Endothelial cell of umbilical vein (primary cell): ENCODE measurements around the gene PSMB5. TPM values are rescaled to one million over a fixed set of nuclear protein-coding genes. Genes with fewer than 3 reads are reported as not detected.

Experiments
- BruUV-seq: library from RNA; stranded (reverse); fragments of 400-500 nt; replicated peaks from 2 replicates; lab custom pipeline; 2021; lab: Mats Ljungman, UMichigan
- CTCF ChIA-PET: fragments of 300-600, 350-600 bp; sonication (Branson Sonifier 250); formaldehyde crosslinking; loops from one replicate; lab custom pipeline; 2021; ENCODE audit warnings: antibody characterized with exemption, inconsistent platforms; lab: Charles Lee
- POLR2A ChIA-PET: fragments of 300-600, 350-600 bp; sonication (Branson Sonifier 250); formaldehyde crosslinking; loops from one replicate; lab custom pipeline; 2021; ENCODE audit warnings: antibody characterized with exemption, inconsistent platforms; lab: Charles Lee
- DNase-seq: peaks from one replicate; pipeline ENCODE4 v3.0.0-alpha.2; 2011; ENCODE audit warnings: low read depth, low spot score
- FAIRE-seq: peaks from 2 replicates; lab custom pipeline; 2011; peaks lifted over from hg19 to GRCh38; lab: Jason Lieb, UNC
- H2AFZ ChIP-seq: 2 replicates; pipeline ENCODE4 v1.6.0; 2012; ENCODE audit warnings: low read depth, low read length, control low read depth, inconsistent platforms
- H3K27ac ChIP-seq: 2 replicates; pipeline ENCODE4 v1.5.1; 2011; ENCODE audit warnings: low read depth, mild to moderate bottlenecking, control low read depth, low read length, moderate library complexity; ENCODE audit not compliant: insufficient read depth
- H3K27me3 ChIP-seq, 2 experiments: 2 replicates each; pipeline versions ENCODE4 v1.6.0 to v1.6.1; 2011; ENCODE audit warnings: low read length in 2 of 2, mixed read lengths in 1 of 2; ENCODE audit not compliant: control insufficient read depth in 2 of 2, insufficient read depth in 2 of 2
- H3K36me3 ChIP-seq, 2 experiments: 2 replicates in 1 of 2; 3 replicates in 1 of 2; pipeline ENCODE4 v1.5.1; 2011; ENCODE audit warnings: low read length in 2 of 2, mild to moderate bottlenecking in 1 of 2, moderate library complexity in 1 of 2; ENCODE audit not compliant: control insufficient read depth in 2 of 2, insufficient read depth in 2 of 2; ENCODE audit errors: extremely low read depth in 1 of 2
- H3K4me1 ChIP-seq: 3 replicates; pipeline ENCODE4 v1.5.1; 2011; ENCODE audit warnings: mild to moderate bottlenecking, low read length; ENCODE audit not compliant: control insufficient read depth, insufficient read depth; ENCODE audit errors: extremely low read depth
- H3K4me2 ChIP-seq: 2 replicates; pipeline ENCODE4 v1.6.1; 2011; ENCODE audit warnings: low read length, control low read depth, mixed read lengths; ENCODE audit not compliant: insufficient read depth
- H3K4me3 ChIP-seq, 3 experiments: fragments of 200-600 bp in 1 of 3; sonication (generic), shearing (Covaris generic) in 1 of 3; replicated peaks in 1 of 3; 2 replicates each; pipeline ENCODE4 v1.5.1; 2011 to 2016; ENCODE audit warnings: control low read depth in 3 of 3, low read length in 3 of 3, mild to moderate bottlenecking in 2 of 3, inconsistent platforms in 1 of 3, low read depth in 1 of 3, moderate library complexity in 1 of 3; ENCODE audit not compliant: insufficient read depth in 1 of 3
- H3K79me2 ChIP-seq: 2 replicates; pipeline ENCODE4 v1.6.0; 2012; ENCODE audit warnings: low read length, inconsistent platforms; ENCODE audit not compliant: control insufficient read depth, insufficient read depth
- H3K9ac ChIP-seq: replicated peaks from 2 replicates; pipeline ENCODE3; 2011; ENCODE audit warnings: low read length, control low read depth; ENCODE audit not compliant: insufficient read depth; ENCODE audit errors: extremely low read depth
- H3K9me1 ChIP-seq: replicated peaks from 3 replicates; pipeline ENCODE4 v1.6.0; 2011; ENCODE audit warnings: mild to moderate bottlenecking, low read length; ENCODE audit not compliant: control insufficient read depth, insufficient read depth; ENCODE audit errors: extremely low read depth
- H3K9me3 ChIP-seq: replicated peaks from 2 replicates; pipeline ENCODE4 v1.5.1; 2012; ENCODE audit warnings: low read length, inconsistent platforms; ENCODE audit not compliant: control insufficient read depth, insufficient read depth
- H4K20me1 ChIP-seq: replicated peaks from 2 replicates; pipeline ENCODE3; 2011; ENCODE audit warnings: mild to moderate bottlenecking, low read length; ENCODE audit not compliant: control insufficient read depth, insufficient read depth; ENCODE audit errors: extremely low read depth
- EZH2 ChIP-seq: IDR thresholded peaks from 2 replicates; pipeline ENCODE4 v1.6.1; 2012; ENCODE audit warnings: borderline replicate concordance, low read depth, mild to moderate bottlenecking, moderate library complexity, low read length, inconsistent platforms; ENCODE audit not compliant: severe bottlenecking
- FOS ChIP-seq: IDR thresholded peaks from 2 replicates; pipeline ENCODE4 v1.6.1; 2011; ENCODE audit warnings: mild to moderate bottlenecking, low read length, moderate library complexity, borderline replicate concordance; ENCODE audit not compliant: insufficient read depth
- GATA2 ChIP-seq: IDR thresholded peaks from 2 replicates; pipeline ENCODE4 v1.7.0; 2011; ENCODE audit warnings: low read depth, mild to moderate bottlenecking, moderate library complexity, mixed read lengths, low read length; ENCODE audit not compliant: insufficient read length, insufficient read depth
- JUN ChIP-seq: IDR thresholded peaks from 2 replicates; pipeline ENCODE4 v1.6.1; 2011; ENCODE audit warnings: borderline replicate concordance, low read depth; ENCODE audit not compliant: insufficient read length, insufficient read depth
- MYC ChIP-seq: IDR thresholded peaks from one replicate; pipeline ENCODE4 v1.6.1; 2011; ENCODE audit warnings: mild to moderate bottlenecking, low read depth, low read length
- POLR2A ChIP-seq: IDR thresholded peaks from 2 replicates; pipeline ENCODE4 v1.6.1; 2012; ENCODE audit warnings: low read depth, mild to moderate bottlenecking, control low read depth, low read length
- POLR2AphosphoS5 ChIP-seq: IDR thresholded peaks from 2 replicates; pipeline ENCODE4 v1.6.1; 2012; ENCODE audit warnings: low read depth, mild to moderate bottlenecking, control low read depth, low read length, moderate library complexity; ENCODE audit not compliant: insufficient read depth
- dilution Hi-C: fragments of 300-500 bp; cut with MboI; formaldehyde crosslinking; loops from one replicate; pipeline ENCODE4 v1.15.0; 2019; ENCODE audit warnings: low sequenced_read_pairs; ENCODE audit not compliant: extremely low pct_ligation_motif_present
- intact Hi-C: fragments of 100-400 bp; cut with micrococcal nuclease; formaldehyde crosslinking; loops from one replicate; pipeline ENCODE4 v1.10.0; 2022
- polyA plus RNA-seq, 4 experiments: library from polyadenylated mRNA; depleted of rRNA in 3 of 4; stranded (reverse) in 3 of 4; unstranded in 1 of 4; fragments of >200 nt; gene quantifications; 2 replicates each; pipeline versions ENCODE4 v1.2.1 to v1.2.3, GENCODE V29; 2011 to 2012; ENCODE audit warnings: missing spikeins in 1 of 4
- total RNA-seq: library from RNA; stranded (reverse); gene quantifications from 2 replicates; pipeline ENCODE4 v1.2.3, GENCODE V29; 2021
- TF ChIP-seq, protein P1 (sequence below), 2 donors: IDR thresholded peaks; 1 replicate in 1 of 2; 2 replicates in 1 of 2; pipeline ENCODE4 v1.5.1; 2011; ENCODE audit warnings: low read length in 2 of 2, mild to moderate bottlenecking in 2 of 2, moderate library complexity in 2 of 2, control low read depth in 1 of 2, inconsistent platforms in 1 of 2, low read depth in 1 of 2; ENCODE audit not compliant: insufficient read depth in 1 of 2; ENCODE audit errors: extremely low read depth in 1 of 2
- TF ChIP-seq, protein P2 (sequence below): IDR thresholded peaks from 2 replicates; pipeline ENCODE4 v1.6.1; 2011; ENCODE audit not compliant: insufficient read depth, insufficient read length

The PSMB5 gene
- total and polyA plus RNA-seq, 2 donors (not counting 3 experiments of a cell fraction or from before 2014, with no cell fraction given): 236 to 464 TPM

DNA sequence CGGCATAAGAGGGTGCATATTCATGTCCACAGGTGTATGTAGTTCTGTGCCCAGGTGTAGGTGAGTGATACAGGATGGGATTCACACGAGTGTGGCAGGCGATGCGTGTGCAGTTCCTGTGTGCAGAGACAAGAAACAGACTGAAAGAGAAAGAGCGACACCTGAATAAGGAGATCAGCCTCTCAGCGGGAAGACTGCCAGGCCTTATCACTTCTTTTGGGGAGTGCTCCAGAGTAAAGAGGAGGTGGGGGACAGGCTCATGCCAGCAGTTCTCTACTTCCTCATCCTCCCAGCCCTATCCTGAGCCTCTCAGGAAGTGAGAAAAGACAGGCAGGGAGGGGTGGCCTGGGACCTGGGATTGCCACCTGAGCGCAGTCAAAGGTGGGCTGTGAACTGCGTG is 10.1 kb upstream of the PSMB5 start:
- intact Hi-C loops (no loop called here), dilution Hi-C loops (no loop called here)
- peaks cover 0 to 4% of the 10 kb centered on the region in 2 experiments for H3K36me3 ChIP-seq
- H3K9me3 ChIP-seq: no peaks in the 10 kb centered on the region
- TF ChIP-seq FOS (no peak), POLR2AphosphoS5 (no peak), MYC (no peak), EZH2 (no peak), JUN (no peak), GATA2 (no peak), POLR2A (no peak)
- TF ChIP-seq, protein P1, sequence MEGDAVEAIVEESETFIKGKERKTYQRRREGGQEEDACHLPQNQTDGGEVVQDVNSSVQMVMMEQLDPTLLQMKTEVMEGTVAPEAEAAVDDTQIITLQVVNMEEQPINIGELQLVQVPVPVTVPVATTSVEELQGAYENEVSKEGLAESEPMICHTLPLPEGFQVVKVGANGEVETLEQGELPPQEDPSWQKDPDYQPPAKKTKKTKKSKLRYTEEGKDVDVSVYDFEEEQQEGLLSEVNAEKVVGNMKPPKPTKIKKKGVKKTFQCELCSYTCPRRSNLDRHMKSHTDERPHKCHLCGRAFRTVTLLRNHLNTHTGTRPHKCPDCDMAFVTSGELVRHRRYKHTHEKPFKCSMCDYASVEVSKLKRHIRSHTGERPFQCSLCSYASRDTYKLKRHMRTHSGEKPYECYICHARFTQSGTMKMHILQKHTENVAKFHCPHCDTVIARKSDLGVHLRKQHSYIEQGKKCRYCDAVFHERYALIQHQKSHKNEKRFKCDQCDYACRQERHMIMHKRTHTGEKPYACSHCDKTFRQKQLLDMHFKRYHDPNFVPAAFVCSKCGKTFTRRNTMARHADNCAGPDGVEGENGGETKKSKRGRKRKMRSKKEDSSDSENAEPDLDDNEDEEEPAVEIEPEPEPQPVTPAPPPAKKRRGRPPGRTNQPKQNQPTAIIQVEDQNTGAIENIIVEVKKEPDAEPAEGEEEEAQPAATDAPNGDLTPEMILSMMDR (IDR thresholded peaks at IDR 0.05; ENCODE audit: extremely low read depth in 1 of 2, insufficient read depth in 1 of 2, low read depth in 1 of 2, low read length in 2 of 2): no peak
- TF ChIP-seq, protein P2, sequence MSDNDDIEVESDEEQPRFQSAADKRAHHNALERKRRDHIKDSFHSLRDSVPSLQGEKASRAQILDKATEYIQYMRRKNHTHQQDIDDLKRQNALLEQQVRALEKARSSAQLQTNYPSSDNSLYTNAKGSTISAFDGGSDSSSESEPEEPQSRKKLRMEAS: no peak
- no TSS peak for BruUV-seq
- FAIRE-seq (no peak), DNase-seq (no peak)
- no peaks in the 10 kb centered on the region for H3K9me1 ChIP-seq
- ChIA-PET CTCF (interaction anchor here (1.0 to 3.0 kb wide), 3 partner anchors 13 to 58 kb away, joined by 4 to 25 read pairs (median 4); partner anchors contain the start of gene CDH24), POLR2A (no interaction called here)
- H4K20me1 ChIP-seq: no peaks in the 10 kb centered on the region
- H3K4me2 ChIP-seq: no peak overlapping the region
- H2AFZ ChIP-seq: no peak overlapping the region
- H3K27ac ChIP-seq: peak overlapping the region; percentile 50
- no peak overlapping the region for H3K9ac ChIP-seq
- H3K4me1 ChIP-seq: peaks cover 41% of the 10 kb centered on the region
- H3K4me3 ChIP-seq: no peak overlapping the region
- H3K27me3 ChIP-seq: no peaks in the 10 kb centered on the region
- no peaks in the 10 kb centered on the region for H3K79me2 ChIP-seq
